ENCODE results near the gene ZNF385A.

ZNF385A gene

DNA sequence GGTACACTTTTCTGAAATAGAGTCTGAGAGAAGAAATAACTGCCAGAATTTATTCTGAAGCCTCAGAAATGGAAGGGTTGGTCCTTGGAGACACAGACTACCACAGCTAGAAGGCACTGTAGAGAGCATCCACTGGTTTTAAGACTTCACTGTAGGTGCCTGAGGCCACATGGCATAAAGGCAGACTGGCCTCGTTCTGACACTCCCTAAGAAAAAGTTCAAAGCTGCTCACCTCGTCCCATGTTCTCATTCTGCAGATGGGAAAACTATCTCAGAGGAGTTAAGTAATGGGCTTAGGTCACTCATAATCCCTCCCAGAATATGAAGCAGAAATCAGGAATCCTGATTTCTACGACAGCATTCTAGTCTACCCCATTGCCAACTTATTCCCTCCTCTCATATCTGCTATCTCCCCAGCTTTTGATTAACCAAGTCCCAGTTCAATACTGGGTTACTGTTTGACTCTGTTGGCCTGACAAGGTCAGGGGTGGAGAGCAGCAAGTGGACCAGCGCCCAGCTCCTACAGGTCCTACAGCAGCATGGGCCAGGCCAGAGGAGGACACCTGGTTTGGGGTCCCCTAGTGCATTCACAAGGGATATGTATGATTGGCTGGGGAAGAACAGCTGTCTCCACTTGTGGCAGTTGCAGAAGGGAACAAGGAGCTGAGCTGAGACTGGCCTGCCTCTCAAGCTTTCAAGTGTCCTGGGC lies 30.8 kb upstream of the ZNF385A start:
- no peak for DNase-seq

DNA sequence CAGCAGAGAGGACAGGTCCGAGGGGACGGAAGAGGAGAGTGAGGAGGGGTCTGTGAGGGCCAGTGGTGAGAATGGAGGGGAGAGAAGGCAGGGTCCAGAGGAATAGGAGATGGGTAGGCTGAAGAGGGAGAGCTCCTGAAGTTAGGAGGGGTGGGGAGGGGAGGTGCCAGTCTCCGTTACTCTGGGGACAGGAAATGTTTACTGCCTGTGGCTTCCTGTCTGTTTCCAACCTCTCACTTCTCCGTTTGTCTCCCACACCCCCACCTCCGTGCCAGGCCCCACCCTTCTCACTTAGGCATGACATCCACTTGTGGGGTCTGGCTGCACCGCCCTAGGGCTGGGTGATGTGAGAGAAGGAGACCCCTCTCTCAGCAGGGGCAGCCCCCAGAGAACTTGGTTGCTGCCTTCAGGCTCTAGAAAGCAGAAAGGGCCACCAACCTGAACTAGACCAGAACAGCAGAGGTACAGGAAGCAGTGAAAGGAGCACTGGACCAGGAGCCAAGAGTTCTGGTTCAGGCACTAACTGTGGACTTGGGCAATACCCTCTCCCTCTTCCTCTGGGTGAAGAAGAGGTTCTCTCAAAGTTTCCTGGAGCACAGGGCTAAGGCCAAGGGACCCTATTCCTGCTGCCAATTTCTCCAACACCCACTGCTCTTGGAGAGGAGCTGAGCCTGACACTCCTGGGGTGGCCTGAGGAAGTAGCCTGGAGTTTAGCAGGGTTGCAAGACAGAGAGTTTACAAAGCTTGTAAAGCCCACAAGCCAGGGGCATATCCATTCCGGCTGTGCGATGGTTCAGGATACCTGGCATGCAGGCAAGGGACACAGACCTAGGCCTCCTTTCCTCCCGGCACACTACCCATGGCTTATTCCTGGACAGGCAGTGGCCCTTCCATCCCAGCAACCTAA lies 29.0 kb upstream of the ZNF385A start:
- peak; percentile 72 for DNase-seq

DNA sequence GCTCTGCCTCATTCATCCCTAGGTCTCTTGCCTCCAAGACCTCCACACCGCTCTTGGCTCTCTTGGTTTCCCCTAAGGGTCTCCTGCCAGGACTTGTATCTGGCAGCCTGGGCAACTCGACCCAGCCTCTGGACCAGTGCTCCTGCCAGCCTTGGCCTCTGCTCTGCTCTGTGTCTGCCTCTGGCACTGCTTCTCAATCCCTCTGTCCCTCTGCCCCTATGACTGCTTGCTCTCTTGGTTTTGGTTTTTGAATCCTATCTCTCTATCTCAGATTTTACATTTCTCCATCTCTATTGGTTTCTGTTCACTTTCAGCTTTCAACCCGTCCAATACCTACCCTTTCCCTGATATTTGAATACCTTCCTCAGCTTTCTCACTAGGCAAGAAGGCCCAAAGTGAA lies 28.3 kb upstream of the ZNF385A start:
- DNase-seq = no peak

DNA sequence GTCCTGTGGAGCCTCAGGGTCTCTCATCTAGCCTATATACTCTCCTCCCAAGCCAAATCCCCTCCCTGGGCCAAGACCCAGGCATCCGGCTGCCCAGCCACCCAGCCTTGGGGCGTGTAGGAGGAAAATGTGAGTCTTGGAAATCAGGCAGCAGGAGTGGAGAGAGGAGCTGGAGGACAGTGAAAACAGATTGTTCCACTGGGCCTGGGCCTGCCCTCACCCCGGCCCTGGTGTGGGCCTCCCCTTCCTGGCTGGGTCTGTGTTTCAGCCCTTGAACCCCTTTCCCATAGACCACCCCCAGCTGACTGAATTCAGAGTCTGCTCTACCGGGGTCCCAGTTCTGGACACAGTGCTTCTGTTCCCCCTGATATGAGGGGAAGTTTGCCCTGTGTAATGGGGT lies 27.8 kb upstream of the ZNF385A start:
- DNase-seq = no peak

DNA sequence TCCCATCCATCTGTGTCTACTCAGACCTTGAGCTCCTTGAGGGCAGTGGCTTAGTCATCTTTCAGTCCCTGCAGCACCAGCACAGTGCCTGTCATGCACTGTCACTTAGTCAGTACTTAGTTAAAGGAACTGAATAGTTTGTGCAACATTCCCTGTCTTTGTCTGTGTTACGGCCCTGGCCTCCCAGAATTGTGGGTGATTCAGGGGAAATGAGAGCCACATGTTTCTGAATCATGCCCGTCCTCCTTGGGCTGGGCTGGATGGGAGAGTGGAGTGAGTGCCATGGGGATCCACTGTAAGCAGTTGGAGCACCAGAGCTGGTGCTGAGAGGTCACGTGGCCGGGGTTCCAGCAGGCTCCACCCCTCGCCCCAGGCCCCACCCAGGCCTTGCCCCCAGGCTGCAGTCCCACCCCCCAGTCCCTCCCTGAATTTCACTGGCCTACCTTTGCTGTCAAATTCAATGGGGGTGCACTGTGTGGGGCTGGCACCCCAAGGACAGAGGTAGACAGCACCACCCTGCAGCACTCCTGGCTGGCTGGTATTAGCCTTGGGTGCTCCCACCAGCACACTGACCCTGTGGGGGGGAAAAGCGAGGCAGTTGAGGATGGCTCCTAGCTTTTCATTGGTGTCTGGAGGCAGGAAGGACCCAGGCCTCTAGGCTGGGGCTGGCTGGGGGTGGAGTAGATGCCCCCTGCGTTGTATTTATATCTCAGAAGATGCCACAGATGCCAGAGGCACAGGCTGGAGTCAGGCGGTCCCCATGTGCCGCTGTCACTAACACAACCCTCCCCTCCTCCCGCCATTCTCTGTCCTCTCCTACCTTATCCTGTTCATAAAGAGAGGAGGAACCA lies 27.1 kb upstream of the ZNF385A start:
- DNase-seq = no peak

DNA sequence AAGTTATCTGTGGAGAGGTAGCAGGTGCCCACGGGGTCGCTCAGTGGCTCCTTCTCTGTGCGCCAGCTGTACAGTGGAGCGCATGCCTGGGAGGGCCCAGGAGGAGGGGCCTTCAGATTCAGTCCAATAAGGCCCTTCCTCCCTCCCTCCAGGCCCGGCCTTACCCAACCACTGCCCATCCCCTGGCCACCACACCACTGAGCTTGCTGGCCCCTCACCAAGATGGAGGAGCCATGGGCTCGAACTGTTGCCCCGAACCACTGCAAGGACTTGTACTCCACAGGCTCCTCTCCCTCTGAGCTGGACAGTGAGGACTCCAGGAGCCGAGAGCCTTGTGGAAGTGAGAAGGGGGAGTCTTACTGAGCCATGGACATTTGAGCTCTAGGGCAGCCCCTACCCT lies 24.7 kb upstream of the ZNF385A start:
- no peak for DNase-seq

DNA sequence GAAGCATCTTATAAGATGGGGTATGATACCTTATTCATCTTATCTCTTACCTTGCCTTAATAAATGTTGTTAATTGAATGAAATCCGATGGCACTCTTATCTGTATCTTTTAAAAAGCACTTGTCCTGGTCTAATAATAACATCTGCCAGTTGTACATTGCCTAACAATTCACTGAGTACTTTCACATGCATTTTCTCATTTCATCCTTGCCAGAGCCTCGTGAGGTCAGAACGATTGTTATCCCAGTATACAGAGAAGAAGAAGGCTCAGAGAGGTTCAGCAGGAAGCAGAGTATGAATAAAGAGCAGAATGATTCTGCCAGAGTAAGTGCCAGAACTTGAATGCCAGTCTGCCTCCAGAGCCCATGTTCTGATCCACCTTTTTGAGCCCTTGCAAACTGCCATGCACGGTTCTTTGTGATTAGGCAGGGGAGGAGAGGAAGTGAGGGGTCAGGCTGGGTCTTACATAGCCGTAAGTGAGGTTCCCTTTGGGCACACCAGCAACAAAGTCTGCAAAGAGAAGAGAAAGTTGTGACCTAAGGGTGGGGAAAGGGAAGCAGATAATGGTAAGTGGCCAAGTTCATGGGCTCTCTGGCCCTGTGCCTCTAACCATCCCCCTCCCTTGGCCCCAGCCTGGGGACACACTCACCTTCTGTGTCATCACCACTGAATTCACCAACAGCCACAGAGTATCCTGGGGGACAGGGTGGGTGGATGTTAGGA lies 22.8 kb upstream of the ZNF385A start:
- no peak for DNase-seq

DNA sequence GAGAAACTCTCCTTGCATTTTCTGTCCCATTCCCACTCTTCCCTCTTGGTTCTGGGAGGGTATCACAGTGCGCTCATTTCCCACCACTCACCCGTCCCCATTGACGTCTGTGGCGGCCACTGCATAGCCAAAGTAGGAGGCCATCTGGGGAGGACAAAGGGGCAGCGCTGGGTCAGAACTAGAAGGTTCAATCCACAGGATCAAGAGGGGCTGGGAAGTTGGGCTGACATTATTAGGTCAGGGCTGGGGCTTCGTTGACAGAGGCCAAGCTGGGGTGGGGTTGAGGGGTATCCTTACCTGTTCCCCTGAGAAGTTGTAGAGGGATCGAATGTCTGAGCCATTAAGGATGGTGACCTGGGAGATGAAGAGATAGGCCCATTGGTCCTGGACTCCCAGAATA lies 21.0 kb upstream of the ZNF385A start:
- no peak for DNase-seq

DNA sequence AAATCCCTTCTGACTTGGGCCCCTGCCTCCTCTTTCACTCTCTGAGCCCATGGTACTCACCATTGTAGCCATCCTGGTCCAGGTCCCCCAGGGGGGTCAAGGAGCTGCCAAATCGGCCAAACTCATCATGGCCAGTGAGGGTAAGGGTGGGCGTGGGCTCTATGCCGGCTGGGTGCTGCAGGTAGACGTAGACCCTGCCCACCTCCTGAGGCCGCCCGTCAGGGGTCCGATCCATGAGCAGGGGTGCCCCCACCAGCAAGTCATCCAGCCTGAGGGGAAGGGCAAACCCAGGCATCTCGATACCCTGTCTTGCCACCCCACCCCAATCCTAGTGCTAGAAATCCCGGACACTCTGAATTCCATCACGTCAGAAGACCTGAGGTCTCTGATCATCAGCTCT lies 20.6 kb upstream of the ZNF385A start:
- no peak for DNase-seq

DNA sequence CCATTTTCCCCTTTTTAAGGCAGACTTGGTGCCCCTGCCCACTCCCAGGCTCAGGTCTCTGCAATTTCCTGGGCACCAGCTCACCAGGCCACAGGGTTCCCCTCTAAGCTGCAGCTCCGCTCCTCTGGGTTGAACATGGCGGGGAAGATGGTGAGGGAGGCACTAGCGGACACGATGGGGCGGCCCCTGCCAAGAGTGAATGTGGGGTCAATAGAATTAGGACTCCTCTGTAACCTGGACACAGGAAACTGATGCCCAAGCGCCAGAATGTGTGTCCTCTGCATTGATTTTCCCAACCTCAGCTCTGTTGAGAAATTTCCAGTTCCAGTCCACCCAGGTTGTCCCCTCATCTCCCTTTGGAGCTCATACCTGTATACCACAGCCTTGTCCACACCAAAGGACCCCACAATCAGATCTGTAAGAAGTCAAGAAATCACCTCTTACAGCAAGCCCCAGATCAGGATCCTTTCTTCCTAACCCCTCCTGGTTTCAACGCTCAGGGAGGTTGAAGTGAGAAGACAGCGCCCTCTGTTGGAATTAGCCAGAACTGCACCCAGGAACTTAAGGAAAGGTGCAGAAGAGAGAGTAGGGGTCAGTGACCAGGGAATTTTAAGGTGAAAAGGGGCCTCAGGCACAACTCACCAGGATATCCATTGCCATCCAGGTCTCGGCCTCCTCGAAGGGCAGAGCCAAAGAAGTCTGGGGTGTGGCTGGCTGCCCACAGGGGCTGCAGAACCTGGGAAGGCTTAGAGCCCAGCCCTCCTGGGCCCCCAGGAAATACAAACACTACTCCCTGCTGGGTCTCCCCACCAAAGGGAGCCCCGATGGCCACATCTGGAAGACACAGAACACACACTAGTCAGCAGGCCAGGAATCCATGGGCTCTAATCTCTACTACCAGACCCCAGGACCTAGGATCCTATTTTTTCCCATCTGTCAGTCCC lies 19.8 kb upstream of the ZNF385A start:
- peak; percentile 70 for DNase-seq

DNA sequence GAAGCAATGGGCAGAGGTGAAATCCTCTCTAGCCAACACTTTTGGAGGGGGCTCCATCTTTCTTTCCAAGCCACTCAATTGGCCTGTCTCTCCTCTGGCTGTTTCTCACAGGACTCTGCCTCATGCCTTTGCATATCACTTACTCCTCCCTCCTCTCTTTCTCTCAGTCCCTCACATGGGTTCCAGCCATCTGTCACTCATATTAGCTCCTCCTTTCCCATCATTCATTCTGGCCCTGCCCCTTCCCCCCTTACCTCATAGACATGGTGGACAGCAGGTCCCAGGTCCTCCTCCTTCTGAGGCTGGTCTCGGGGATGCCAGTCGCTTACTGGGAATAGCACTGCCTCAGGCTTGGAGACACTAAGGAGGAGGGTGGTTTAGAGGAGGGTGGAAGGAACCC lies 16.6 kb upstream of the ZNF385A start:
- no peak for DNase-seq

DNA sequence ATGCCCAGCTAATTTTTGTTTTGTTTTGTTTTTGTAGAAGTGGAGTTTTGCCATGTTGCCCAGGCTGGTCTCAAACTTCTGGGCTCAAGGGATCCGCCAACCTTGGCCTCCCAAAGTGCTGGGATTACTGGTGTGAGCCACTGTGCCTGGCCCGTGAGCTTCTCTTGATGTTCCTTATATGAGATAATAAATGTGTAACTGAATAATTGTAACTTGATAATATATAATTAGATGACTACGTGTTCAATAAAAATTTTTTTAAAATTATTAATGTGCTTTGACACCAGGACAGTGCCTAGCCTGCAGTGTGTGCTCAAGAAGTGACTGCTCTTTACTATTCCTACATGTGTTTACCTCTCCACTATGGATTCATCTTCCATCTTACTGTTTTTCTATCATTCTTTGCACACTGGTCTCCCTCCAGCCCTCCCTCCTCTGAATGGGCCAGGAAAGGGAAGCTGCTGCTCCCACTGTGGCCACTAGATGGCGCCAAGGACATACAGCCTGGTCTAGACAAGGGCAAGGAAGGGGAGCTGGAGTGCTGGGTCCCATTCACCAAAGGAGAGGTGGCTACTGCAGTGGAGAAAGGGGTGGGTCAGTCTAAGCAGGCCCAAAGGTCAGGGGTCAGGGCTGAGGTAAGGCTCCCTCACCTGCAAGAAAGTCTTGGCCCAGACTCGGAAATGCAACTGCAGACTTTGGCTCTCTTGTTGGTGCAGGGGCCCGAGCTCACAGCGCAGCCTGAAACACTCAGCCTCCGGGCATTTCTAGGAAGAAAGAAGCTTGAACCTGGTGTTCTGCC lies 14.7 kb upstream of the ZNF385A start:
- DNase-seq = peak; percentile 80

DNA sequence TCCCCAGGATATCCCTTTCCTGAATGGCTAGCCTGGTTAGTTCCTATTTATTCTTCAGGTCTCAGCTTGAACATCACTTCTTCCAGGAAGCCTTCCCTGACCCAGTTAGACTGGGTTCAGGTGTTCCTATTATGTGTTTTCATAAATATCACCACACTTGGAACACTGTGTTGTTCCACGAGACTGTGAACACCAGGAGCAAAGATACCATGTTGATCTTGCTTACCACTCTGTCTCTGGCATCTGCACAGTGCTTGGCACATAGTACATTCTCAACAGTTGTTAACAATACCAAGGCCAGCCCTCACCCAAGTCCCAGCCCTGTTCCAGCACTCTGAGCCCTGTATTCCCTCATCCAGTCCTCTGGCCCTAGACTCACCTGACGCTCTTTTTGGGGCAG lies 13.7 kb upstream of the ZNF385A start:
- no peak for DNase-seq

DNA sequence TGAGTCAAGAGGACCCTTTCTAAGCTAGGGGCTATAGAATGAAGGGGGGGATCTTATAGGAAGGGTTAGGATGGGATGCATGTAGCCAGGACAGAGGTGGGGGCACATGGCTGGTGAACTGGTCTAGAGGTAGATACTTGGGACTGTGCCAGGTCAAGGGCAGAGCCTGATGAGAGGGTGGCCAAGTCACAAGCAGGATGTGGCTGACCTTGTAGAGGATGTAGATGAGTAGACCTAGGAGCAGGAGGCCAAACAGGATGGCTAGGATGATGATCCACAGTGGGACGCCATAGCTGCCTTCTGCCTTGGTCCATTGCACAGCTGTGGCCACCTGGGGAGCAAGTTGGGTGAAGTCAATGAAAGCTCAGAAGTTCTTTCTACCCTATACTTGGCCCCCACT lies 12.6 kb upstream of the ZNF385A start:
- no peak for DNase-seq

DNA sequence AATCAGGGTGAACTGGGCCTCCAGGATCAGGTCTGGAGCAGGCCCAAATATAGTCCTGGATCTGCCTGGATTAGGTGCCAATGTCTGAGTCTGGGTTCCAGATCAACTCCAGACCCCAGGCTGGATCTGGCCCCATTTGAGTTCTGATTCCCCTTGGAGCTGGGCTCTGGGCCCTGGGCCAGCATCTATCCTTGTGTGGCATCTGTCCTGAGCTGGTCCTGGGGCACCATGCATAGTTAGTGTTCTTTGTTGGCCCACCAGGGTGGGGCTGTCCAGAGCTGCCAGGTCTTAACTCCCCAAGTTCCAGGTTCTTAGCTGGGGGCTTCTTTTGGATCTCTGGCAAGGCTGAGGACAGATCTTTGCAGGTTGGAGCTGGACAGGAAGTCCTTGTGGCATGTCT lies 11.0 kb upstream of the ZNF385A start:
- no peak for DNase-seq

DNA sequence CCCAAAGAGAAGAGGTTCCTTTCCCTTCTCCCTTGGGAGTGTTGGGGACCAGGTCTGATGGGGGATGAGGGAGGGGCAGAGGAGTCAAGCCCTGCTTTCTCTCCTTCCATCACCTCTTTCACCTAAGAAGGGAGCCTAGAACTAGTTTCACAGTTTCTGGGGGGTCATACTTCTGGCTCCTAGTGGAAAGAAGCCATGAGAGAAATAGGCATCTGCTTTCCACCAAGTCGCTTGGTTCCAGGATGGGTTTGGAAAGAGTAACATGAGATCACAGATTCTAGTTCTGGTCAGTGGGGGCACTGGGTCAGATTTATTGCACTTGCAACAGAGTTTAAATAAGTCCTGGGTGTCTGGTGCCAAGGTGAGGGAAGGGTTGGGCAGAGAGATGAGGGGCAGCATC lies 10.5 kb upstream of the ZNF385A start:
- no peak for DNase-seq

DNA sequence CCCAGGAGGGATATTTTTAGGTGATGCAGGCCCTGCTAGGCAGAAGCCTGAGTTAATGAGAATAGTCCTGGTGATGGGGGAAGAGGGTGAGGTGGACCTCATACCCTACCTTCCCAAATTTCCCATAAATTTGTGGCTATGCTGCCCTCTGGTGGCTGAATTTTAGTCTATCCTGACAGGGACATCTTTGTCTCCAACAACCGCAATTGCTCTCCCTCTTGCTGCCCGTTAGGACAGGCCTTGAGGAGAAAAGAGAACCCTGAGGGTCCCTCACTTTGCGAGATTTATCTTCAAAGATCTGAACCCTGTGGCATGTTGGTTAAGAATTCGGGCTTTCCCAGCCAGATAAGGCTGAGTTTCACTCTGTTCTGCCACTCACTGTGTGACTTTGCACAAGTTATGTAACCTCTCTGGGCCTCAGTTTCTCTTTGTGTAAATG lies 9.8 kb upstream of the ZNF385A start:
- DNase-seq = peak; percentile 79

DNA sequence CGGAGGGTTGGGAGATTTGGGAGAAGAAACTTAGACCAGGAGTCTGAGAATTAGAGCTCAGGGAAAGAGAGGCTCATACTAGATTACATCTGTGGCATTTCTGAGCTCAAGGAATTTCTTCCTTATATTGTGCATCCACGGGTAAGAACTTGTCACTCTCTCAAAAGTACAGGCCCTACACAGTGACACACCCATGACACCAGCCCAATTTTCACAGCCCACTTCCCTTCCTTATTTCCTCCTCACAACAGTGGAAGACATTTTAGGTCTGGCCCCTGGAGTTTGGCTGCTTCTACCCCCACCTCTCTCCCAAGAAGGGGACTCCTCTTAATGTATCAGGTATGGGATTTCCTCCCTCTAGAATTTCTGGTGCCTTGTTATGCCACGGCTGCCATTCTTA lies 9.2 kb upstream of the ZNF385A start:
- no peak for DNase-seq

DNA sequence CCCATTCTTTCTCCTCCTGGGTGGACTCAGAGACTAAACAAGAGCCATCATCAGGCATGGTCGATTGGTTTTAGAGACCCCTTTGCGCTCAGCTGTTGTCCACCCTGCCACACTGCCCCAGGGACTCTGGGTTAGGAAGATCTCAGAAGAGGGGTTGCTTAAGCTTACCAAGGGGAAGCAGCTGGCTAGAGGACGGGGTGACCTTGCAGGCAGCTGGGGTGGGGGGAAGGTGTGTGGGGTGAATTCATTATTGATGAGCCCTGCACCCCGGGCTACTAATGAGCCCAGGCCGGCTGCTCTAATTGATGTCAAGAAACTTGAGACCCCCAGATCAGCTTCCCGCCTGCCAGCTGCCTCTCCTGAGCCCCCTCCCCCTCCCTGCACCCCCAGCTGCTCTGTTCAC lies 8.7 kb upstream of the ZNF385A start:
- no peak for DNase-seq

DNA sequence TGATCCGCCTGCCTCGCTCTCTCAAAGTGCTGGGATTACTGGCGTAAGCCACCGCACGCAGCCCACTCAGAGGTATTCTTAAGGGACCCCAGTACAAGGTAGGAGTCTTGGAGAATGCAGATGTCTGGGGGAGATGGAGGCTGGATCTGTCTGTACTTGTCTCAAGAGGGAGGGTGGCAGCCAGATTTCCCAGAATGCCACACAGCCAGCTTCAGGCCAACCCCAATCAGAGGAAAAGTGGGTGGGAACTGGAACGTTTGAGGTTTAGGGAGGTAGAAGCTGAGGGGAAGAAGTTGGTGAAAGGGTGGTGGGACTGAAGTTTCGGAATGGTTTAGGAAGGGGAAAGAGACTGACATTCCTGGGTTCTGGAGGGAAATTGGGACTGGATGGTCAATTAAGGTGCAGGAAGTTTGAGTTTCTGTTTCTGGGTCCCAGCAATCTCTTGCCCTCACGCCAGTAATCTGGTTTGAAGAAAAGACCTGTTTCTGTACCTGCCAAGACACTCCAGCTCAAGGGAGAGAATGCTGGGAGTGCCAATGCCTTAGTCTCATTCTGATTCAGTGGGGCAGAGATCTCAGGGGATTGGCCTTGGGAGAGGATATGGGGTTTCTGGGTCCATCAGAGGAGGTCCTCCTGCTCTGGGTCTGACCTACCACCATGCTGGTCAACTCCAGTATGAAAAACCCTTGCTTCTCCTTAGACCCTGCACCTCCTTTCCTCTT lies 8.1 kb upstream of the ZNF385A start:
- DNase-seq = no peak
